Hepatocyte (in vitro differentiated cells): Measurements from ENCODE around the gene PRR14L.

Source experiments
- EZH2phosphoT487 ChIP-seq: fragments of 200-600 bp; sonication (generic); IDR thresholded peaks from one replicate; pipeline ENCODE4 v1.6.1; 2018; ENCODE audit warnings: antibody characterized with exemption, mild to moderate bottlenecking, low read depth, moderate library complexity; ENCODE audit not compliant: unreplicated experiment, severe bottlenecking
- TF ChIP-seq, protein P1 (sequence below): fragments of 200-600 bp; sonication (generic); IDR thresholded peaks from 2 replicates; pipeline ENCODE4 v1.5.1; 2016; ENCODE audit warnings: antibody characterized with exemption, mild to moderate bottlenecking; ENCODE audit not compliant: poor library complexity

- TF ChIP-seq, protein P1, sequence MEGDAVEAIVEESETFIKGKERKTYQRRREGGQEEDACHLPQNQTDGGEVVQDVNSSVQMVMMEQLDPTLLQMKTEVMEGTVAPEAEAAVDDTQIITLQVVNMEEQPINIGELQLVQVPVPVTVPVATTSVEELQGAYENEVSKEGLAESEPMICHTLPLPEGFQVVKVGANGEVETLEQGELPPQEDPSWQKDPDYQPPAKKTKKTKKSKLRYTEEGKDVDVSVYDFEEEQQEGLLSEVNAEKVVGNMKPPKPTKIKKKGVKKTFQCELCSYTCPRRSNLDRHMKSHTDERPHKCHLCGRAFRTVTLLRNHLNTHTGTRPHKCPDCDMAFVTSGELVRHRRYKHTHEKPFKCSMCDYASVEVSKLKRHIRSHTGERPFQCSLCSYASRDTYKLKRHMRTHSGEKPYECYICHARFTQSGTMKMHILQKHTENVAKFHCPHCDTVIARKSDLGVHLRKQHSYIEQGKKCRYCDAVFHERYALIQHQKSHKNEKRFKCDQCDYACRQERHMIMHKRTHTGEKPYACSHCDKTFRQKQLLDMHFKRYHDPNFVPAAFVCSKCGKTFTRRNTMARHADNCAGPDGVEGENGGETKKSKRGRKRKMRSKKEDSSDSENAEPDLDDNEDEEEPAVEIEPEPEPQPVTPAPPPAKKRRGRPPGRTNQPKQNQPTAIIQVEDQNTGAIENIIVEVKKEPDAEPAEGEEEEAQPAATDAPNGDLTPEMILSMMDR = no peak
- no peak for TF ChIP-seq EZH2phosphoT487
Observed at GRCh38 chr22:31738566-31738965, 11.4 kb downstream of the PRR14L start.
